Endometrial microvascular endothelial cells (primary cell): Measurements from ENCODE around the gene DUSP22. TPM values are rescaled to one million over a fixed set of nuclear protein-coding genes. Genes with fewer than 3 reads are reported as not detected.
"Not testable (repeated sequence)": the region's sequence is repeated elsewhere in the genome, so short reads cannot be mapped to it uniquely, and the experiment has no call there.

Experiments used
- in situ Hi-C: cut with HindIII; loops from 2 replicates; pipeline ENCODE4 v1.10.0; 2017; ENCODE audit warnings: low sequenced_read_pairs, low pct_unique_long_range_greater_than_20kb; ENCODE audit errors: inconsistent ontology term
- total RNA-seq: library from RNA; depleted of rRNA; stranded (reverse); fragments of >200 nt; gene quantifications from one replicate; pipeline ENCODE4 v1.2.3, GENCODE V29; 2015; ENCODE audit errors: inconsistent ontology term

Gene DUSP22
- total RNA-seq, 1 donor from 2014 or later: 34.2 TPM

DNA sequence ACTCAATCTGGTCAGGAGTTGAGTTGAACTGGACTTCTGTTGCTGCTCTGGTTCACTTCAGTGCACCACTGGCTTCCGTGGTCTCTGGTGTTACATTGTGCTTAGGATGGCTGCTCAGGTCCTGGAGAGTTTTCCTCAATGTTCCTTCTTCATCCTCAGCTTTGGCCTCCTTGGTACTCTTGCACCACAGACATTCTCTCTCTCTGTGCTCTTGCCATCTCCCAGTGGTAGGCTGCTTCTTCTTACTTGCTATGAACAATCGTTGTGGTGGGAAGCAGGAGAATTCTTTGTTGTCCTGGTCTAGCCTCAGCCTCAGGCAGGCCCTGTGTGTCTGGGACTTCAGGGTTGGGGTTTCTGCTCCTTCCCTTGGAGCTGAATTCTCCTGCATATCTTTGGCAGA, 14.5 kb upstream of the DUSP22 start:
- in situ Hi-C loops: no loop called here

DNA sequence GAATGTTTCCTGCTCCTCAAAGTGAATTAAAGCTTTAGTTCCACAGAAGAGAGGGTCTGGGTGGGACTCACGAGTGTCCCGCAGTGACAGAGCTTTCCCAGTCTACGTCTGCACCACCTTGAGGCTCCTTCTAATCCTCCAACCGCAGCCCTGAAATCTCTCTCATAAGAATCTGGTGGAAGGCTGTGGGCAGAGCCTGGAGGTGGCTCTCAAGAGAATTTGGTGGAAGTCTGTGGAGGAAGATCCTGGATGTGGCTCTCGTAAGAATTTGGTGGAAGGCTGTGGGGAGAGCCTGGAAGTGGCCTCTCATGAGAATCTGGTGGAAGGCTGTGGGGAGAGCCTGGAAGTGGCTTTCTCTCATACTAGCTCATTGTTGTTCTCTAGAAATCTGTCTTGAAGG, 13.8 kb upstream of the DUSP22 start:
- in situ Hi-C loops: no loop called here

DNA sequence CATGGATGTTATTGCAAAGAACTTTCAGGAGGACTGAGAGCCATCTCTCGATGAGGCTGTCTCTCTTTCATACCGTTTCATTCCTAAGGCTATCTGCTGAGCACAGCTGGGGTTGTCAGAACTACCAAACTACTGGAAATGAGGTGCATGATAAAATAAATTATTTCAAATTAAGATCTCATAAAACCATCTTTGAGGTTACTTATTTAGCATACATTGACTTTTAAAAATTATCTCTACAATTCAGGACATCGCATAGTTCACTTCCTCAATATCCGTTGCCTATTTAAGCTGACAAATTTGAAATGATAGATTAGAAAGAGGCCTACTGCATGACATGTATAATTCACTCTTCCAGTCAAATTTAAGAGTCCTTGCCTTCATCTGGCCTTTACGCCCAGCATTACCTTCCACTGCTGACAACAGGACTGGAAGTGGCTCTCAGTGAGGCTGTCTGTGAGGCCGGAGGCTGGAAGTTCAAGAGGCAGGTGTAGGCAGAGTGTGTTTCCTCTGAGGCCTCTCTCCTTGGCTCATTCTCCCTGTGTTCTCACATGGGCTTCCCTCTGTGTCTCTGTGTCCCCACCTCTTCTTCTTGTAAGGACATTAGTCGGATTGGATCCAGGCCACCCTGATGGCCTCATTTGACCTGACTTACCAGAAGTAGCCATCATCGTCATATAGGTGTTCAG, 12.8 kb upstream of the DUSP22 start:
- in situ Hi-C loops: no loop called here

DNA sequence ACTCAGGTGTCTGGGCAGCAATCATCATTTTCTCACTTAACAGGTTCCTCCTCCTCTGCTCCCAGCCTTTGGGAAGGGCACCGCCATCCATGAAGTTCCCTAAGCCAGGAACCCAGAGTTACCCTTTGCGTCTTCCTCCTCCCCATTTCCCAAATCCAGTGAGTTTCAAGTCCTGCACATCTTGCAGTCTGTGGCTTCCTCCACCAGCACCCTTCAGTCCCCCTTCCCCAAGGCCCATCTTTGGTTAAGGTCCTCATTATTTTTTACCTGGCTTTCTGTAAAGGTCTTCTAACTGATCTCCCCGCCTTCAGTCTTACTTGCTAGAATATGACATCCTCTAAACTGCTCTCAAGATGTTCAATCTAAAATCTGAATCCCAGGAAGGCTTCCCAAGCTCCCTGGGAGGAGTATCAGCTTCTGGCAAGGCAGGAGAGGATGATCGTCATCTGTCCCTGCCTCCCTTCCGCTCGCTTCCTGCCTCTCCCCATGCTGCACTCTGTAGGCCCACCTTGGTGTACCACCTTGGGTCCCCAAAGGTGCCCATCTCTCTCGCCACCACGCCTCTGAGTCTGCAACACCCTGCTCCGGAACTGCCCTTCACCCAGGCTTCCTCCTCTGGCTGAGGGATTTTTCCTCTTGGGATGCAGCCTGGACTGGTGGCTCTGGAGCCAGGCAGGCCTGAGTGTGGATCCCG, 11.4 kb upstream of the DUSP22 start:
- in situ Hi-C loops: no loop called here

DNA sequence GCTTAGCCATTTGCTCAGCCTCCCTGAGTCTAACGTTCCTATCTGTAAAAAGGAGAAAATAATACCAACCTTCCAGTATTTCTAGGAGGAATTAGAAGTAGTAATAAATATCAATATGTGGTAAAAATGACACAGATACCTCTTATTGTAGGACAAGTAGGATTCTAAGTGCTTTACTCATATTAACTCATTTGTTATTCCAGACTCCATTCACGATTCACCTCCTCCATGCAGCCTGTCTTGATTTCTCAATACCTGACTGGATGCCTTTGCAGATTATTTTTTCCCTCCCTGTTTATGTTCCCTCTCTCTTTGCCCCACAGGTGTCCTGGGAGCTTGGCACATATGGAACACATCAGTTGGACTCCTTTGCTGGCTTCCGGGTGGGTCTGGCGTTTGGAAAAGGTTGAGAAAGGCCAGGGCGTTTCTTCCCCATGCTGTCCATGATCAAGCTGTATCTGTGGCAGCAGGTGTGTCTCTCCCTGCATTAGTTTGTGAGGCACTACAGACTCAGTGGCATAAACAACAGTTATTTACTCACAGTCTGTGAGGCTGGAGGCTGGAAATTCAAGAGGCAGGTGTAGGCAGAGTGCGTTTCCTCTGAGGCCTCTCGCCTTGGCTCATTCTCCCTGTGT, 10.7 kb upstream of the DUSP22 start:
- in situ Hi-C loops: no loop called here

DNA sequence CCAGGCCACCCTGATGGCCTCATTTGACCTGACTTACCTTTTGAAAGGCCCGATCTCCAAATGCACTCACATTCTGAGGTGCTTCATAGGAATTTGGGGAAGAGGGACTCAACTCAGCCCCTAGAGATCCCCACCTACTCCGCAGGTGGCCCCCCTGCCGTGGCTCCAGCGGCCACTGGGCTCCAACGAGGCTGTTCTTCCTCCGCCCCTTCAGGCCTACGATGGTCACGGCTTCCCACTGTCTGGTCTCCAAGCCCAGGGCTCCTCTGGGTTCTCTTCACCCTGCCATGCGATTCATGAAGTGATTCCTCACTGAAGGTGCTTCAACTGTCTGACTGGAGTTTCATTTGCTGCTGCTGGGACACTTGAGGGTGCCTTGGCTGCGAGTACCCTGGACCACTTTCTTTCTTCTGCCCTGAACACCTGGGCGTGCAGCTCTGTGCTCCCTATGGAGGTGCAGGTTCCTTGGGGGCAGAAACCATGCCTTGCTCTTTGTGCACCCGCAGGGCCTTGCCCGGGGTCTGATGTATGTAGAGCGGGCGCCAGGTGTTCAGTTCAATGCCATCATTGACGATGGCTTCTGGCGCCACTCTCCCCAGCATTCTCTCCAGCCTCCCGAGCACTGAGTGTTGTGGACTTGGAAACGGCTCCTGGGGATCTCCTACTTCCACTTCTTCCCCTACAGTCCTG, 10.0 kb upstream of the DUSP22 start:
- in situ Hi-C loops: no loop called here

DNA sequence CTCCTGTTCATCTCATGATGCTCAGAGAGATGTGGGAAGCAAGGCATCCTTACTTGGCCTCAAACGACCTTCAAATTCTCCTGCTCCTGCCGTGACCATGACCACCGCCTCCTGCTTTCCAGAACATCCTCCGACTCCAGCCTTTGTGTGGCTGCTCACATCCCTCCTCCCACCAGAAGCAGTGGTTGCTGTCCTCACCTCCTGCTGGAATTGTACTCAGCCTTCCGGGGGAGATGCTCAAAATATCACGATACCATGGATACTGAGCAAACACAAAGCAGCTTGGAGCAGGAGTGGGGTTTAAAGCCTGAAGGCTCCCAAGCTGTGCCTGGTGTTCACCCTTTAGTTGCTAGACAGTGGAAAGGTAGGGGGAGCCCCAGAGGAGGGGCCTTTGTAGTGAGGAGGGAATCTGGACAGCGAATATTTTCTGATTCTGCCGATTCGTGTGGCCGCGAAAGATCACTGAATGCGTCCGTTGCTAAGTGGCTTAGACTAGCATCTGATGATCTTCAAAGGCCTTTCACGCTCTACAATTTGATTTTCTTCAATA, 9.3 kb upstream of the DUSP22 start:
- in situ Hi-C loops: no loop called here

DNA sequence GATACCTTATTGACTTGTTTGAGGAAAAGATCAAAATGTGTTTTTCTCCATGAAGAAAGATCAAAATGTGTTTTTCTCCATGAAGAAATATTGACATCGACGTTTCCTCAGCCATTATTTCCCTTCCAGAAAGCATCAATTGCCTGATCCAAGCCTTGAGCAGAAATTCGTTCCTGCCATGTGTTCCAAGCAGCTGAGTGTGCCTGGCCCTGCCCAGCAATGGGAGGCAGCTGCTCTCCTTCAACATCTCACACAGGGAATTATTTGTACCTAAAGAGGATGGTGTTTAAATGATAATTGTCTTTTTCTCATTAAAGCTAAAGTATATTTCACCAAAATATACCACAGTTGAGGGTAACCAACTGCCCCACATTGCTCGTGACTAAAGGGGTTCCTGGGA, 7.8 kb upstream of the DUSP22 start:
- in situ Hi-C loops: no loop called here

DNA sequence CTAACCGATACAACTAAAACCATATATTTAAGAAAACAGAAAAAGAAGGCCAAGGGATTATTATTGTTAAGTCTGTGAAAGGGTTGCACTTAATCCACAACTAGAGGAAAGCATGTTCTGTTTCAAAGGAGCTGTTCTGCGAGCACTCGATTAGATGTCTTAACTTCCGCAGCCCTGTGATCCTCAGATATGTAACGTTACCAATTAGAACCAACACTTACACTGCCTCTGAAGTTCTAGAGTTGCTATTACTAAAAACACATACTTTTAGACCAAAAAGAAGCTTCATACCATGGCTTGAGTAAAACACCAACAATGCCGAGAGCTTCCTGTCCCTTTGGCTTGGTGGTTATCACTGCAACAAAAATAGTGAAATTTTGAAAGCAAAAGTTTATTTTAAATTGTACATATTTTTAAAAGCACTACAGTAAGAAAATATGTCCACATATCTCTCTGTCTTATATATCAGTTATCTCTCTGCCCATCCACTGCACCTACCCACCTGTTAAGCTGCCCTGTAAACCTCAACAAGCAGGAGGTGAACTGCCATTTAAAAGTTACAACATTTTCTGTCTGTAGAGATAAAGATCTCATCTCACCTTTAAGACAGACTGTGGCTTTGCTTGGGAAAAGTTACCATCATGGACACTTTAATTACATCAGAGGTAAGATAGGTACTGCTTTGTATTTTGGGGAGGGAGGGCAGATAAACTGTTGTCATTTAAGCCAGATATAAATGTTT, 7.1 kb upstream of the DUSP22 start:
- in situ Hi-C loops: no loop called here

DNA sequence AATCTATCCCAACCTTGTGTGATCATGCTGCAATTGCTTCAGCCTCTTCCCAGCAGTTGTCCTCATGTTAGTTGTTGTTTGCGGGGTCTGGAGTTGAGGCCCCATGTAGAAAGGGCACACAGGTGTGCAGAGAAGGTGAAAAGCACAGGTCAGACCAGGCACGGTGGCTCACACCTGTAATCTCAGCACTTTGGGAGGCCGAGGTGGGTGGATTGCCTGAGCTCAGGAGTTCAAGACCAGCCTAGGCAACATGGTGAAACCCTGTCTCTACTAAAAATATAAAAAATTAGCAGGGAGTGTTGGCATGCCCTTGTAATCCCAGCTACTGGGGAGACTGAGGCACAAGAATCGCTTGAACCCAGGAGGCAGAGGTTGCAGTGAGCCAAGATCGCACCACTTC, 6.4 kb upstream of the DUSP22 start:
- in situ Hi-C loops: not testable (repeated sequence)

DNA sequence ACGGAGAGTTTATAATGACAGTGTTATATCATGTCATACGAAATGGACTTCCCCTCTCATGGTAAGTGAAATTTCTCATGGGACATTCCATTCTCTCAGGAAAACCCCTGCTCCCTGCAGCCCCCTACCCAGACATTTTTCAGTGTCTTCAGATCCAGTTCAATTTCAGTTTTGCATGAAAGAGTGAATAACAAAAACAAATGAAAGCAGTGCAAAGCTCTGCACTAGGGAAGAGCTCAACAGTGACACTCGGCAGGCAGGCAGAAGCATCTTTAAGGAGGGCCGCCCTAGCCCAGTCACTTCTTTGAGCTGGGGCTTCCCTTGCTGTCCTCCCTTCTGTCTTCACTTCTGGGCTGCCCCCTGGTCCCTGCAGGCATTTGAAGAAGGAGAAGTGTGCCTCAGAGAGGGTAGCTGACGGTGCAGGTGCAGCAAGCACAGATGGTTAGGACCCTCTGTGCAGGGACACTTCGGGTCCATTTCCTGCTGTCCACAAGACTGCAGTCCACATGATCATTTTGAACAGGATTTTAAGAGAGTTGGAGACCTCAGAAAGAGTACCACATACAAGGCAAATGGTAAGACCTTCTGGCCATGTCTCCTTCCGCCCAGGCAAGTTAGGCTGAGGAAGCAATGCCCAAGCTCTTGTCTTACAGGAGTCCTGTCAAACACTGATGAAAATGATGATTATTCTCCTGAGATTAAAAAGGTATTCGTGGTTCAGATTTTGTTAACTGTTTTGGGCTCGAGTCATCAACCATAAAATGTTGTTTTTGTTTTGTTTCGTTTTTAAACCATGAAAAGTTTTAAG, 5.4 kb upstream of the DUSP22 start:
- in situ Hi-C loops: no loop called here

DNA sequence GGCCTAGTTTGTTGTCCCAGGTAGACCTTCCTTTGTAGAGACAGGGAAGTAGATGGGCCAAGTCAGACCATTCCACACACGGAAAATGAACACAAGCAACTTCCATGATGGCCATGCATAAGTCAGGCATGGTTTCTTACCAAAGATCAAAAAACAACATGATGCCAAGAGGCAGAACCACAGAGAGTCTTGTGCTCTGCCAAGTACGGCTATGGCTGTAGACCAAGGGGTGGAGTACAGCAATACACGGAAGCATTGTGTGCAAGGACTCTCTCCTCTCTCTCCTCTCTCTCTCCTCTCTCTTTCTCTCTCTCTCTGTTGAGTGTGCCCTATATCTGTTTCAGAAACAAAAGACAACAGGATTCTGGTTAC, 4.8 kb upstream of the DUSP22 start:
- in situ Hi-C loops: no loop called here

DNA sequence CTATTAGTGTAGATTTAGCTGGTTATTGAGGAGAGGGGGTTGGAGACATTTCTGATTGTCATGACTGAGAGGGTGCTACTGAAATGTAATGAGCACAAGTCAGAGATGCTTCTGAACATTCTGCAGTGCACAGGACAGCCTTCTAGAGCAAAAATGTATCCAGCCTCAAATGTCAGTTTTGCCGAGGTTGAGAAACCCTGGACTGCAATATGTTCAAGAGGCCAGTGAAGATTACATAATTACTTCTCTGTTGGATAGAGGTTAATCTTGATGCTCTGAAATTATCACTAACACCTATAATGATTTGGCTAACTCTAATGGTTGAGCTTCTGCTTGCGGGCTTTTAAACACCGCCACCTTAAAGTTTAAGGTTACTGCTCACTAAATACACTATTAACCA, 3.4 kb upstream of the DUSP22 start:
- in situ Hi-C loops: no loop called here

DNA sequence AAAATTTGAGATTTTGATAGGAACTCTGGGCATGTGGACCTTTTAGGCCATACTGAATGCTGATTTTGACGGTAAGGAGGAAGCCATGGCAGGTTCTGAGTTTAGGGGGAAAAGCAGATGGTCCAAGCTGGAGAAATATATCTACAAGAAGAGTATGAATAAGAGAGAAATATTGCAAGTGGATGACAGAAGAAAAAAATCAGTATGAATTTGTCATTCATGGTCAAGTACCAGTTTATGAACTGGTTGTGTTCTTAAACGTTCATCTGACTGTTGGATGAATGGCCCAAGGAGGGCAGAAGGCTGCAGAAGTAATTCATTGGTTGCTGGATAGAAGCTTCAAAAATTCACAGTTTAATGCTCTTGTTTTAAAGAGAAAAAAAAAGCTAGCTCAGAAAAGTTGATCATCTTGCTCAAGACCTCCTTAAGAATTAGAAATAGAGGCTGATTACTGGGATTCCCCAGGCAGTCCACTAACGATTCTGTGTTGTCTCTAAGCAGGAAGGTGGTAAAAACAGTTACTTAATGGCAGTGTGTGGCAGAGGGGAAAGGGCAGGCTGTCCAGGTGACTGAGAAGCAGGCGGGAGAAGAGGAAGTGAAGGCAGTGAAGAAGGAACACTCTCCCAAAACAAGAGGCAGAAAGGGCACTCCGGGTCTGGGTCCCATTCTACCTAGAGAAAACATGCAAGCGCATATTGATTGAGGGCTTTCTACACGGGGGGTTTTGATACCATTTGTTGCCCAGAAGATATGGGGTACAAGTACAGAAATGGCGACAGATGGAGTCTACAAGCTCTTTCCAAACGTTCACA, 2.0 kb upstream of the DUSP22 start:
- in situ Hi-C loops: no loop called here

DNA sequence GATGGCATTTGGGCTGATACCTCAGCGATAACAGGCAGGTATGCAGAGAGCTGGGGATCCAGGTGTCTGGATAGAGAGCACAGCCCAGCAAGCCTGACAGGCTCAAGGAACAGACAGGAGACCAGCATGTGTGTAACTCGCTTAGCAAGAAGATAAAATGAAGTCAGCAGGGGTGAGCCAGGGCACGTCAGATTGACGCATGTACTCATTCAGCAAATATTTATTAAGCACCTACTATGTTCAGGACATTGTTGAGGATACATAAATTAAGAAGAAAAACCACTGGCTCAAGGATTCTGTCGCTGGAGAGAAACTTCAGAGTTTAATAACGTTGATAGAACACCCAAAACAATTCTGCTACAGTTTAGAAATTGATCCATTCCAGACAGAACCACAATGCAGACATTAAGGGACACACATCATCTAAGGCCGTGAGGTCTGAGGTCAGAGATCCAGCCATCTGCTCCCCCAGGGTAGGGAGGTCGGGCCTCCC, 1.0 kb upstream of the DUSP22 start:
- in situ Hi-C loops: no loop called here

DNA sequence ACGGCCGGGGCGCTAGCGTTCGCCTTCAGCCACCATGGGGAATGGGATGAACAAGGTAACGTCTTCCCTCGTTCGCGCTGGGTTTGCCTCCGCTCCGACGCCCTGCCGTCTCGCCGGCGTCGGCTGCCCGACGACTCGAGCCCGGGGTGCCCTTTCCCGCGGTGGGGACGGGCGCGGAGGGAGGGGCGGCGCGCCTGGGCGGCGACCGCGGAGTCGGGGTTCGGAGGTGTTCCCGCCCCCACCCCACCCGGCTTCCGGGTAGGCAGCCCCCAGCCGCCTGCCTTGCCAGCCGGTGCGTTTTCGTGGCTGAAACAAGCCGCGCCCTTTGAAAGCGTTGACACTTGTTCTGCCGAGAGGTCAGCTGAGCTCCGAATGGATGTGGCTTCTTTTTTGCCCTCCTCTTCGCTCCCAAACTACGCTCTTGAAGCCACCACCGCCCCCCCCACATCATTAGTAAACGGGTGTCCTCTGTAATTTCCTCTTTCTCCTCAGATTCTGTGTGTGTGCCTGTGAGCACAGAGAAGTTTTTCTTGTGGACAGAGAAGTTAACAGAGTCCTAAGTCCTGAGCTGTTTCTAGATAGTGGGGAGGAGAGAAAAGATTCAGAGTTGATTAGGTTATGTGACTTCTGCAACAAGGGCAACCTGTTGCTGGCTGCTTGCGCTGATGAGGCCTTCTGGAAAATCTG, 362 bp downstream of the DUSP22 start:
- in situ Hi-C loops: no loop called here
